OCI-M2 (cell line): ENCODE results near the gene NUTM2G.
"Not testable (repeated sequence)": the region's sequence is repeated elsewhere in the genome, so short reads cannot be mapped to it uniquely, and the experiment has no call there.

ENCODE experiments used
- DNase-seq: peaks from one replicate; lab custom pipeline; 2025; ENCODE audit not compliant: unreplicated experiment; lab: John Stamatoyannopoulos, UW

The NUTM2G gene

GRCh38 chr9:96942181-96942580, 13.5 kb downstream of the NUTM2G start:
- not testable (repeated sequence) for DNase-seq

DNA sequence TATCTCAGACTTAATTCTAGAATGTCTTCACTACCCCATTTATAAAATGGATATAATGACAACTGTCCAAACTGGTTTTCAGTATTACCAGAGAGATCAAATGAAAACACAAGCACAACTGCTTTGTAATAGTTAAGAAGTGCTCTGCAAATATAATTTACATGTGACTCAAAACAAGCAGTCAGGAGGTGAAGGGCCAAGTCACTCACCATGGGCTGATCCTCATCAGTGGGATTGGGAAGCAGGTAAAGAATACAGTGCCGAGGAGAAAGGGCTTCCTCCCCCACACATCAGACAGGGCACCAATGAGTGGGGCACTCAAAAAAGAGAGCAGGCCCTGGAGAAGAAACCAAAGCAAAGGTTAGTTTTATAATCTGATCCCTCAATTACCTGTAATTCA, 20.7 kb downstream of the NUTM2G start:
- not testable (repeated sequence) for DNase-seq

GRCh38 chr9:96950539-96950938, 21.9 kb downstream of the NUTM2G start:
- not testable (repeated sequence) for DNase-seq

DNA sequence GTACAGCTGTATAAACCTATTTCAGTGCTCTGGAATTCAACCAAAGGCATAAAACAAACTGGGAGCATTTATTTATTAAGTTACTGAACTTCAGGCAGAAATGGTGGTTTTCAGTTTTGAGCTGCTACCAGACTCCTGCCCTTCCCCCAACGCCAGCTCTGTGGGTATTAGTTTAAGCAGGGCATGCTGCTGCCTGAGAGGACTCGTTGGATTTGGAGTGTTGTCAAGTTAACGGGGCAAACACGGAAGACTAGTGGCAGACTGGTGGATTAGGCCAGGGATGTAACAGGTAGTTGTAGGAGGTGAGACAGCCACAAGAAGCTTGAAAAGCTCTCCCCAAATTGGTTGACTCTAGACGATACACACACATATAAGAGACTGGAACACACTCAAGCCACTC, 38.9 kb downstream of the NUTM2G start:
- DNase-seq: not testable (repeated sequence)

- not testable (repeated sequence) for DNase-seq
Observed at GRCh38 chr9:96972552-96972951, 43.9 kb downstream of the NUTM2G start.

DNA sequence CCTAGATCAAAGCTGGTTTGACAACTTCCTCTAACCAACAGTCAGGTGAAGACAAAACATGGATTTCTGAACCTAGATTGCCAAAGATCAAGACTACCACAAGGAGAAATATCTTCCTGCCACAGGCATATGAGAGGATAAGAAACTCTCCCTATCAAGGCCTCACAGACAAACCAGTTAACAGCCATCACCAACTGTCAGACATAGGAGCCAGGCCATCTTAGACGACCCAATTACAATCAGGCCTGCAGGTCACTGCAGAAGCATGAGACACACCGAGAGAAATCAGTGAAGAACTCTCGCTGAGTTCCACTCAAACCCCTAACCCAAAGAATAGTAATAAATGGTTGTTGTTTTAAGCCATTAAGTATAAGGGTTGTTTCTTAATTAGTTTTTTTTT, 45.4 kb downstream of the NUTM2G start:
- not testable (repeated sequence) for DNase-seq

DNA sequence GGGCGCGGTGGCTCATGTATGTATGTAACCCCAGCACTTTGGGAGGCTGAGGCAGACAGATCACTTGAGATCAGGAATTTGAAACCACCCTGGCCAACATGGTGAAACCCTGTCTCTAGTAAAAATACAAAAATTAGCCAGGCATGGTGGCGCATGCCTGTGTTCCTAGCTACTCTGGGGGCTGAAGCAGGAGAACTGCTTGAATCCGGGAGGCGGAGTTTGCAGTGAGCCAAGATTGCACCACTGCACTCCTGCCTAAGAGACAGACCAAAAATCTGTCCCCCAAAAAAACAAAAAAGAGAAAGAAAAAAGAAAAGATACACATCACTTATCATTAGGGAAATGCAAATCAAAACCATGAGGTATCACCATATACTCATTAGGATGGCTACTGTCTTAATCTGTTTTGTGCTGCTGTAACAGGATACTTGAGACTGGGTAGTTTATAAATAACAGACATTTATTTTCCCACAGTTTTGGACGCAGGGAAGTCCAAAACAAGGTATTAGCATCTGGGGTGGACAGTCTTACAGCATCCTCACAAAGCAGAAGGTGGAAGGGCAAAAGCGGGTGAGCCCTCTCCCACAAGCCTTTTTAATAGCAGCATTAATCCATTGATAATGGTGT, 55.0 kb downstream of the NUTM2G start:
- not testable (repeated sequence) for DNase-seq

GRCh38 chr9:96984139-96984538, 55.5 kb downstream of the NUTM2G start:
- DNase-seq: not testable (repeated sequence)

DNA sequence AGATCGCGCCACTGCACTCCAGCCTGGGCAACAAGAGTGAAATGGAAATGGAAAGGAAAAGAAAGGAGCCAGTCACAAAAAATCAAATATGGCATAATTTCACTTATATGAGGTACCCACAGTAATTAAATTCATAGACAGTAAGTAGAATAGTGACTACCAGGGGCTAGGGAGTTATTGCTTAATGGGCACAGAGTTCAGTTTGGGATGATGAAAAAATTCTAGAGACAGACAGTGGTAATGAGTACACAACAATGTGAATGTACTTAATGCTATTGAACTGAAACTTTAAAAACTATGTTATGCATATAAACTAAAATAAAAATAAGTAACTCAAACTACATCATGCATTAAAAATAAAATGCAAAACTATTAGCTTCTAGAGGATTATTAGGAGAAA, 56.2 kb downstream of the NUTM2G start:
- DNase-seq: not testable (repeated sequence)
